Keratinocyte (primary cell): ENCODE results near the gene GTPBP6. TPM values are rescaled to one million over a fixed set of nuclear protein-coding genes. Genes with fewer than 3 reads are reported as not detected.

Experiments used
- DNase-seq: peaks from one replicate; pipeline ENCODE4 v3.0.0-alpha.2; 2011; ENCODE audit warnings: low read depth, missing footprints, low spot score
- FAIRE-seq: peaks from 2 replicates; lab custom pipeline; 2011; peaks lifted over from hg19 to GRCh38; lab: Jason Lieb, UNC
- H2AFZ ChIP-seq: 2 replicates; pipeline ENCODE4 v1.6.0; 2012; ENCODE audit warnings: low read length, control low read depth, inconsistent platforms; ENCODE audit not compliant: control insufficient read depth
- H3K27ac ChIP-seq: 2 replicates; pipeline ENCODE4 v1.5.1; 2011; ENCODE audit warnings: low read length; ENCODE audit not compliant: control insufficient read depth, insufficient read depth
- H3K27me3 ChIP-seq: 3 replicates; pipeline ENCODE4 v1.6.0; 2011; ENCODE audit warnings: low read length; ENCODE audit not compliant: control insufficient read depth, insufficient read depth; ENCODE audit errors: extremely low read depth
- H3K36me3 ChIP-seq, 2 experiments: 2 replicates in 1 of 2; 3 replicates in 1 of 2; pipeline ENCODE4 v1.5.1; 2011; ENCODE audit warnings: low read length in 2 of 2, mild to moderate bottlenecking in 1 of 2; ENCODE audit not compliant: control insufficient read depth in 2 of 2, insufficient read depth in 2 of 2; ENCODE audit errors: extremely low read depth in 1 of 2
- H3K4me1 ChIP-seq: 3 replicates; pipeline ENCODE4 v1.5.1; 2011; ENCODE audit warnings: low read length; ENCODE audit not compliant: control insufficient read depth, insufficient read depth; ENCODE audit errors: extremely low read depth
- H3K4me2 ChIP-seq: 3 replicates; pipeline ENCODE4 v1.6.0; 2011; ENCODE audit warnings: low read depth, low read length; ENCODE audit not compliant: control insufficient read depth, insufficient read depth; ENCODE audit errors: extremely low read depth
- H3K4me3 ChIP-seq, 3 experiments: fragments of 200-600 bp in 1 of 3; sonication (generic) in 1 of 3; 2 replicates in 2 of 3; 3 replicates in 1 of 3; pipeline ENCODE4 v1.5.1; 2011 to 2016; ENCODE audit warnings: low read length in 3 of 3, mild to moderate bottlenecking in 3 of 3, control low read depth in 2 of 3, inconsistent platforms in 1 of 3, low read depth in 1 of 3, mixed read lengths in 1 of 3, mixed run types in 1 of 3, moderate library complexity in 1 of 3; ENCODE audit not compliant: control insufficient read depth in 2 of 3, insufficient read depth in 2 of 3; ENCODE audit errors: extremely low read depth in 1 of 3
- H3K79me2 ChIP-seq: 2 replicates; pipeline ENCODE4 v1.6.0; 2012; ENCODE audit warnings: low read length; ENCODE audit not compliant: control insufficient read depth, insufficient read depth
- H3K9ac ChIP-seq: 3 replicates; pipeline ENCODE4 v1.6.0; 2011; ENCODE audit warnings: low read length; ENCODE audit not compliant: control insufficient read depth, insufficient read depth; ENCODE audit errors: extremely low read depth
- H3K9me1 ChIP-seq: 3 replicates; pipeline ENCODE4 v1.6.0; 2011; ENCODE audit warnings: low read length; ENCODE audit not compliant: control insufficient read depth, insufficient read depth; ENCODE audit errors: extremely low read depth
- H3K9me3 ChIP-seq: 2 replicates; pipeline ENCODE4 v1.5.1; 2012; ENCODE audit warnings: low read depth, low read length; ENCODE audit not compliant: control insufficient read depth
- H4K20me1 ChIP-seq: 3 replicates; pipeline ENCODE4 v1.6.0; 2011; ENCODE audit warnings: low read length; ENCODE audit not compliant: control insufficient read depth, insufficient read depth; ENCODE audit errors: extremely low read depth
- CTCF ChIP-seq, 3 experiments: IDR thresholded peaks in 1 of 3; conservative IDR thresholded peaks in 1 of 3; optimal IDR thresholded peaks in 1 of 3; 2 replicates in 2 of 3; 3 replicates in 1 of 3; pipeline versions ENCODE3 to v1.5.1; 2011; ENCODE audit warnings: low read length in 3 of 3, mild to moderate bottlenecking in 3 of 3, moderate library complexity in 2 of 3, control low read depth in 1 of 3, inconsistent platforms in 1 of 3; ENCODE audit not compliant: insufficient read depth in 2 of 3; ENCODE audit errors: extremely low read depth in 1 of 3
- EZH2 ChIP-seq: IDR thresholded peaks from one replicate; pipeline ENCODE4 v1.6.1; 2012; ENCODE audit warnings: inconsistent platforms, mild to moderate bottlenecking, low read length, moderate library complexity
- dilution Hi-C: fragments of 300-500 bp; cut with MboI; formaldehyde crosslinking; loops from one replicate; pipeline ENCODE4 v1.7.0; 2020; ENCODE audit warnings: low sequenced_read_pairs; ENCODE audit not compliant: extremely low pct_ligation_motif_present
- polyA plus RNA-seq, 5 experiments: library from polyadenylated mRNA; depleted of rRNA in 3 of 5; stranded (reverse) in 3 of 5; stranded (forward) in 1 of 5; unstranded in 1 of 5; fragments of >200 nt; gene quantifications; 1 replicate in 1 of 5; 2 replicates in 3 of 5; 3 replicates in 1 of 5; pipeline versions ENCODE4 v1.2.1 to v1.2.3, GENCODE V29; 2011 to 2012; ENCODE audit warnings: missing spikeins in 2 of 5, low read depth in 1 of 5, low replicate concordance in 1 of 5

GTPBP6 gene
- polyA plus RNA-seq, 1 donor (not counting 4 experiments of a cell fraction or from before 2014, with no cell fraction given), result 16.7 TPM

- no peak for DNase-seq
These were observed 21.5 kb upstream of the GTPBP6 start for GRCh38 chrX:340121-340520.

GRCh38 chrX:338836-339400 is 20.3 kb upstream of the GTPBP6 start:
- H3K4me1 ChIP-seq, result no peaks in the 10 kb centered on the region
- TF ChIP-seq CTCF (optimal IDR thresholded peaks at IDR 0.05 in 1 of 3, IDR thresholded peaks at IDR 0.05 in 1 of 3, conservative IDR thresholded peaks at IDR 0.05 in 1 of 3; ENCODE audit: extremely low read depth in 1 of 3, insufficient read depth in 2 of 3, low read length in 3 of 3) (no peak), EZH2 (no peak)
- H3K4me2 ChIP-seq, result no peak overlapping the region
- H3K4me3 ChIP-seq, result no peak overlapping the region
- no peak overlapping the region for H3K27ac ChIP-seq
- H3K36me3 ChIP-seq, result no peaks in the 10 kb centered on the region
- peaks cover 2% of the 10 kb centered on the region for H3K9me3 ChIP-seq
- H3K27me3 ChIP-seq, result no peaks in the 10 kb centered on the region
- no peak overlapping the region for H3K9ac ChIP-seq
- no peaks in the 10 kb centered on the region for H3K79me2 ChIP-seq
- DNase-seq (no peak), FAIRE-seq (no peak)
- no peaks in the 10 kb centered on the region for H3K9me1 ChIP-seq
- dilution Hi-C loops, result no loop called here
- H2AFZ ChIP-seq, result no peak overlapping the region
- H4K20me1 ChIP-seq, result no peaks in the 10 kb centered on the region

More at GRCh38 chrX:340121-340520, 21.5 kb upstream of the GTPBP6 start:
- H3K9ac ChIP-seq, result no peak overlapping the region
- no peak overlapping the region for H3K4me2 ChIP-seq
- dilution Hi-C loops, result no loop called here
- no peaks in the 10 kb centered on the region for H3K27me3 ChIP-seq
- no peaks in the 10 kb centered on the region for H3K79me2 ChIP-seq
- no peaks in the 10 kb centered on the region for H3K36me3 ChIP-seq
- H3K4me3 ChIP-seq, result no peak overlapping the region
- FAIRE-seq, result no peak
- H3K27ac ChIP-seq, result no peak overlapping the region
- H4K20me1 ChIP-seq, result no peaks in the 10 kb centered on the region
- no peak for TF ChIP-seq CTCF (optimal IDR thresholded peaks at IDR 0.05 in 1 of 3, IDR thresholded peaks at IDR 0.05 in 1 of 3, conservative IDR thresholded peaks at IDR 0.05 in 1 of 3; ENCODE audit: extremely low read depth in 1 of 3, insufficient read depth in 2 of 3, low read length in 3 of 3)
- TF ChIP-seq EZH2, result no peak
- H3K9me1 ChIP-seq, result no peaks in the 10 kb centered on the region
- no peaks in the 10 kb centered on the region for H3K4me1 ChIP-seq
- peaks cover 2% of the 10 kb centered on the region for H3K9me3 ChIP-seq
- no peak overlapping the region for H2AFZ ChIP-seq
